BE2C (cell line): ENCODE results near the gene CCDC12.

Source experiments
- DNase-seq: peaks from one replicate; pipeline ENCODE4 v3.0.0-alpha.2; 2020
- H3K27me3 ChIP-seq: fragments of 250-450 bp; sonication (Bioruptor Pico); 2 replicates; pipeline ENCODE4 v1.5.1; 2020; ENCODE audit warnings: mild to moderate bottlenecking
- H3K36me3 ChIP-seq: fragments of 250-450 bp; sonication (Bioruptor Pico); 2 replicates; pipeline ENCODE4 v1.5.1; 2020; ENCODE audit warnings: mild to moderate bottlenecking
- H3K4me1 ChIP-seq: fragments of 250-450 bp; sonication (Bioruptor Pico); 2 replicates; pipeline ENCODE4 v1.5.1; 2020
- H3K4me3 ChIP-seq: 2 replicates; pipeline ENCODE4 v1.5.1; 2011; ENCODE audit warnings: low read depth, low read length
- H3K9me3 ChIP-seq: fragments of 250-450 bp; sonication (Bioruptor Pico); 2 replicates; pipeline ENCODE4 v1.5.1; 2020
- TF ChIP-seq, protein P1 (sequence below): IDR thresholded peaks from 2 replicates; pipeline ENCODE4 v1.5.1; 2012; ENCODE audit warnings: mild to moderate bottlenecking, low read depth, low read length

The CCDC12 gene

DNA sequence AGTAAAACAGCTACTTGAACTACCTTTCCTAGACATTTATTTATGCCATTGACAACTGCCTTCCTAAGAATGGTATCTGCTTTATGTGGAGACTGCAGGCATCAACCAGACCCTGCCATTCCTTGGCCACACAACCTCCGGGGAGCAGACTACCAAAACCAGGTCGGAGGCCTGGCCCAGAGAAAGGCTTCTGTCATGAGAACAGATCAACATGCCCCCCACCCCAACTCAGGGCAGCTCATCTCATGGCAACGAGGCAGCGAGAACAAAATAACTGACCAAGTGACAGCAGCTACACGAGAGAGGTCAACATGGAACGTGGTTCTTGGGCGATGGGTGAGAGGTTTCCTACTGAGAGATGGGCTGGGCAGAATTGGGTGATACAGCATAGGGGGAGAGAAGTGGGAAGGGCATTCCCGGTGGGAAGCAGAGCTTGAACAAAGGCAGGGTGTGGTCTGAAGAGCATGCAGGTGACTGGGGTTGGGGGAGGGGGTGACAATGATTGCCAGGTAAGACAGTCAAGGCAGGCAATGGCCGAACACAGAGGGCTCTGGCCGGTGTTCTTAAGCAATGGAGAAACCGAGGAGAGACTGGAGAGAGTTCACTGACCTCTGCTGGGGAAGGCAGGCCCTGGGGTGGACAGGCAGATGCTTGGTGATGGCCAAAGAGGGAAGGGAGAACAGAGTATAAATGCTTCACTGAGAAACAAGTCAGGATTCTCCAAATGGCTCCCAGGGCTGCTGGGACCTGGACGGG is 33.9 kb downstream of the CCDC12 start:
- TF ChIP-seq, protein P1, sequence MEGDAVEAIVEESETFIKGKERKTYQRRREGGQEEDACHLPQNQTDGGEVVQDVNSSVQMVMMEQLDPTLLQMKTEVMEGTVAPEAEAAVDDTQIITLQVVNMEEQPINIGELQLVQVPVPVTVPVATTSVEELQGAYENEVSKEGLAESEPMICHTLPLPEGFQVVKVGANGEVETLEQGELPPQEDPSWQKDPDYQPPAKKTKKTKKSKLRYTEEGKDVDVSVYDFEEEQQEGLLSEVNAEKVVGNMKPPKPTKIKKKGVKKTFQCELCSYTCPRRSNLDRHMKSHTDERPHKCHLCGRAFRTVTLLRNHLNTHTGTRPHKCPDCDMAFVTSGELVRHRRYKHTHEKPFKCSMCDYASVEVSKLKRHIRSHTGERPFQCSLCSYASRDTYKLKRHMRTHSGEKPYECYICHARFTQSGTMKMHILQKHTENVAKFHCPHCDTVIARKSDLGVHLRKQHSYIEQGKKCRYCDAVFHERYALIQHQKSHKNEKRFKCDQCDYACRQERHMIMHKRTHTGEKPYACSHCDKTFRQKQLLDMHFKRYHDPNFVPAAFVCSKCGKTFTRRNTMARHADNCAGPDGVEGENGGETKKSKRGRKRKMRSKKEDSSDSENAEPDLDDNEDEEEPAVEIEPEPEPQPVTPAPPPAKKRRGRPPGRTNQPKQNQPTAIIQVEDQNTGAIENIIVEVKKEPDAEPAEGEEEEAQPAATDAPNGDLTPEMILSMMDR = no peak
- H3K27me3 ChIP-seq = no peaks in the 10 kb centered on the region
- DNase-seq = no peak
- peaks cover 7% of the 10 kb centered on the region for H3K4me1 ChIP-seq
- no peaks in the 10 kb centered on the region for H3K36me3 ChIP-seq
- H3K9me3 ChIP-seq = no peaks in the 10 kb centered on the region
- H3K4me3 ChIP-seq = no peak overlapping the region

DNA sequence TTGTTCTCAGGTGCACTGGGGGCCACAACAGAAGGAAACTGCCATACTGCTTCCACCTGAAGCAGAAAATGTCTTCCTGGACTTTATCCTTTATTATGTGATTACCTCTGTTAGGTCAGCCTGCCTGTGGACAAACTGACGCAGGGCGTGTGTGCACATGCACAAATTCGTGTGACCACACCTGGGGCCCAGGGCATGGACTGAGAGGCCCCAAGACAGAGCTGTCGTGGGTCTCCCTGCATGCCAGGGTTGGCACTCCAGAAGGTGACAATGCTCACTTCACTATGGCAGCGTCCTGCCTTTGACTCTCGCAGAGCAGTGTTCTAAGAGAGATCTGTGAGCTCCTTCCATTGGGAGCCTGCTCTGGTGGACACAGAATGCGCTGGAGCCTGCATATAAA is 34.5 kb downstream of the CCDC12 start:
- no peak for DNase-seq
- Histone ChIP-seq H3K9me3 (no peaks in the 10 kb centered on the region), H3K36me3 (no peaks in the 10 kb centered on the region), H3K4me1 (peaks cover 1% of the 10 kb centered on the region), H3K4me3 (no peak overlapping the region), H3K27me3 (no peaks in the 10 kb centered on the region)
- TF ChIP-seq, protein P1 = no peak

DNA sequence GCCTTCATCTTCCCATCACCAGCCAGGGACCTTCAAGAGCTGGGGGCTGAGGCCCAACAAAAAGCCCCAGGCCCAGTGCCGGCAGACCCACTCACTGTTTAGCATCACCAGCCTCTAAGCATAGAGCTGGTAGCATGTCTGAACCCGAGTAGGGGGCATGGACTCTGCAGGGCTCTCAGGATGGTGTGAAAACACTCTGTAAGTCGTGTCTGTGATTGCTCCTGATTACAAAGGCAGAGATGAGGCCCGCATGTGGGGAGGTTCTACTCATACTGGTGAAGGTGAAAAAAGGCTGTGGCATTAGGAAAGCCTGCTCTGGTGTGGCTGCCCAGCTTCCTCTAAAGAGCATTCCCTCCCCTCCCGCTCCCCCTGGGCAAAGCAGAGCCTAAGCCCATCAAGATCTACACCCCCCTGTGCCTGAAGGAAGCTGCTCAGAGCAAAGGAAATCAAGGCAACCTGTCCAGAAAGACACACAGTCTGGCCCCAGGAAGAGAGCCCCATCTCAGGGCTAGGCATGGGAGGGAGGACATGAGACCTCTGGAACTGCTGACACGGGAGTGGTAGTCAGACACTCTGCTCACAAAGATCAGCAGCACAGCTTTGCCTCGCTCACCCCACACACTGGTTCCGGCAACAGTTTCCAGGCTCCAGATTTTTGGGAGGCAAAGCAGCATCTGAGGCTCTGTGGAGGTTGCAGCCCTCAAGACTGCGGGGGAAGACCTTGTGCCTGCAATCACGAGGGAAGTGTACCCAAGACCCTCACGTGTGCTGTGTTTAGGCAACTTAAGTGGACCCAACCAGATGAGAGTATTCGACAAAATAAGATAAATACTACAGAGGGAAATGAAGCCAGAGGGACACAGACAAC is 36.7 kb downstream of the CCDC12 start:
- no peak overlapping the region for H3K4me3 ChIP-seq
- H3K27me3 ChIP-seq = no peaks in the 10 kb centered on the region
- DNase-seq = no peak
- TF ChIP-seq, protein P1 = no peak
- H3K36me3 ChIP-seq = no peaks in the 10 kb centered on the region; the same call in 1 of the 2 replicates
- H3K9me3 ChIP-seq = no peaks in the 10 kb centered on the region
- H3K4me1 ChIP-seq = peaks cover 11% of the 10 kb centered on the region

DNA sequence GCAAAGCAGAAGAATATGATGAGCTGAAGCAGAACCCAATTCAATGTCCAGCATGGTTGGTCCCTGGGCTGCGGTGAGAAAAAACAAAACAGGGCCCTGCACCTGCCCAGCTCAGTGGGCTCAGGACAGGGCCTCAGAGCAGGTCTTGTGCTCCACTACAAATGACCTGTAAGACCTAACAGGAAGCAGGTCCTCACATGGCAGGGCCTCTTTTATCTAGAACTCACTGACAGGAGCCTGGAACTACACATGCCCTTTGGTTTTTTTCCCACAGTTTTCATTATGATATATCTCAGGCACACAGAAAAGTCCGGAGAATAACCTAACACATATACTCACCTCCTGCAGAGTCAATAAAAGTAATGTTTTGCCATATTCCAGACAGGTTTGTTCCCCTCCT is 38.4 kb downstream of the CCDC12 start:
- H3K4me3 ChIP-seq = no peak overlapping the region
- TF ChIP-seq, protein P1 = no peak
- no peaks in the 10 kb centered on the region for H3K9me3 ChIP-seq
- no peaks in the 10 kb centered on the region for H3K27me3 ChIP-seq
- no peaks in the 10 kb centered on the region; the same call in 1 of the 2 replicates for H3K36me3 ChIP-seq
- peaks cover 20% of the 10 kb centered on the region for H3K4me1 ChIP-seq
- no peak for DNase-seq

DNA sequence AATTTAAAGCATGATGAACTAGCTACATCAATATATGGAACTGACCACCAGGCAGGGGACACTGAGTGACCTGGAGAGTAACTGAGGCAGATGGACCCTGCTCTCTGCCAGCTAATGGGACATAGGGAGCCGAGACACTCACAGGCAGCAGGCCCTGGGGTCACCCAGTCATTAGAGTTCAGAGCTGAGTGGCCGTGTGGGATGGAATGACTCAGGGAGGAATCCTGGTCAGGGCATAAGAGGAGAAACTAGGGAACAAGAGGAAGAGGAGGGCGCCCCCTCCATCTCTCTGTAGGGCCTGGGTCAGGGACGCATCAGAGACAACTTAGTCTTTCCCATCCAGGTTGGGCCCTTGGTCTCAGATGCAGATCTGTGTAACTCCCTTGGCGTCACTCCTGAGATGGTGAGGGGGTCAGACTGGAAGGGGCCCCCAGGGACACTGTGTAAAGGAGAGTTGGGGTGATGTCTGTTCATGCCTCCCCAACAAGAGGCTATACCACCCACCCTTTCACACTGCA is 39.8 kb downstream of the CCDC12 start:
- Histone ChIP-seq H3K4me3 (no peak overlapping the region), H3K36me3 (no peaks in the 10 kb centered on the region; the same call in 1 of the 2 replicates), H3K27me3 (no peaks in the 10 kb centered on the region), H3K9me3 (no peaks in the 10 kb centered on the region), H3K4me1 (peaks cover 26% of the 10 kb centered on the region)
- no peak for DNase-seq
- TF ChIP-seq, protein P1 = no peak
